Liver (tissue), 9 donors: ENCODE results near the gene ANKRD44. TPM values are rescaled to one million over a fixed set of nuclear protein-coding genes. Genes with fewer than 3 reads are reported as not detected.

ENCODE experiments used
- DNase-seq: peaks from one replicate; pipeline ENCODE4 v3.0.0-alpha.2; 2017; ENCODE audit warnings: low spot score
- H3K27ac ChIP-seq, 2 donors: one replicate each; pipeline ENCODE4 v1.7.0; 2013; ENCODE audit warnings: inconsistent platforms in 2 of 2, low read length in 2 of 2, control low read depth in 1 of 2, low read depth in 1 of 2, mild to moderate bottlenecking in 1 of 2
- H3K27me3 ChIP-seq, 4 donors: one replicate each; pipeline versions ENCODE4 v1.6.1 to v1.7.0; 2013; ENCODE audit warnings: low read length in 3 of 4, inconsistent platforms in 1 of 4, mild to moderate bottlenecking in 1 of 4, moderate library complexity in 1 of 4; ENCODE audit not compliant: control insufficient read depth in 4 of 4, insufficient read depth in 4 of 4
- H3K36me3 ChIP-seq, 4 donors: one replicate each; pipeline versions ENCODE4 v1.6.1 to v1.7.0; 2013; ENCODE audit warnings: low read length in 3 of 4, mild to moderate bottlenecking in 3 of 4, low read depth in 1 of 4, moderate library complexity in 1 of 4; ENCODE audit not compliant: control insufficient read depth in 4 of 4, insufficient read depth in 3 of 4
- H3K4me1 ChIP-seq, 4 donors: one replicate each; pipeline versions ENCODE4 v1.6.1 to v1.7.0; 2013; ENCODE audit warnings: low read length in 3 of 4, mild to moderate bottlenecking in 3 of 4, moderate library complexity in 1 of 4; ENCODE audit not compliant: control insufficient read depth in 4 of 4, insufficient read depth in 4 of 4
- H3K4me3 ChIP-seq, 3 donors: one replicate each; pipeline versions ENCODE4 v1.6.1 to v1.7.0; 2013; ENCODE audit warnings: low read length in 3 of 3, control low read depth in 1 of 3, low read depth in 1 of 3, mild to moderate bottlenecking in 1 of 3
- H3K9ac ChIP-seq, 2 donors: one replicate each; pipeline ENCODE4 v1.7.0; 2013; ENCODE audit warnings: low read length in 2 of 2, mild to moderate bottlenecking in 2 of 2, moderate library complexity in 2 of 2, control low read depth in 1 of 2, low read depth in 1 of 2
- H3K9me3 ChIP-seq, 4 donors: one replicate each; pipeline versions ENCODE4 v1.6.1 to v1.7.0; 2013; ENCODE audit warnings: low read length in 3 of 4; ENCODE audit not compliant: control insufficient read depth in 4 of 4
- EGR1 ChIP-seq, 2 donors: IDR thresholded peaks; 2 replicates each; pipeline ENCODE4 v1.6.1; 2016 to 2018; ENCODE audit warnings: antibody characterized with exemption in 2 of 2, low read depth in 2 of 2
- FOXA2 ChIP-seq: IDR thresholded peaks from 2 replicates; pipeline ENCODE4 v1.6.1; 2016; ENCODE audit warnings: antibody characterized with exemption
- GABPA ChIP-seq, 2 donors: IDR thresholded peaks in 1 of 2; conservative IDR thresholded peaks in 1 of 2; 2 replicates each; pipeline ENCODE4 v1.6.1; 2016; ENCODE audit warnings: antibody characterized with exemption in 2 of 2, mild to moderate bottlenecking in 1 of 2, moderate library complexity in 1 of 2
- HNF4A ChIP-seq, 2 donors: conservative IDR thresholded peaks; 2 replicates each; pipeline ENCODE4 v1.6.1; 2016; ENCODE audit warnings: antibody characterized with exemption in 2 of 2, mild to moderate bottlenecking in 2 of 2
- HNF4G ChIP-seq: IDR thresholded peaks from 2 replicates; pipeline ENCODE4 v1.6.1; 2016; ENCODE audit warnings: antibody characterized with exemption
- JUND ChIP-seq, 2 donors: IDR thresholded peaks; 2 replicates each; pipeline ENCODE4 v1.6.1; 2016; ENCODE audit warnings: antibody characterized with exemption in 2 of 2
- NR2F2 ChIP-seq: IDR thresholded peaks from 2 replicates; pipeline ENCODE4 v1.6.1; 2016; ENCODE audit warnings: antibody characterized with exemption
- RAD21 ChIP-seq, 2 donors: IDR thresholded peaks; 2 replicates each; pipeline ENCODE4 v1.6.1; 2016; ENCODE audit warnings: antibody characterized with exemption in 2 of 2, mild to moderate bottlenecking in 2 of 2
- RXRA ChIP-seq, 2 donors: IDR thresholded peaks; 2 replicates each; pipeline ENCODE4 v1.6.1; 2017 to 2018; ENCODE audit warnings: antibody characterized with exemption in 2 of 2, mild to moderate bottlenecking in 1 of 2
- SP1 ChIP-seq: IDR thresholded peaks from 2 replicates; pipeline ENCODE4 v1.6.1; 2018; ENCODE audit warnings: antibody characterized with exemption, mild to moderate bottlenecking
- TAF1 ChIP-seq: conservative IDR thresholded peaks from 2 replicates; pipeline ENCODE4 v1.6.1; 2016; ENCODE audit warnings: antibody characterized with exemption, mild to moderate bottlenecking
- WGBS: extraction: QIAGEN DNeasy Blood & Tissue Kit; methylation state at CpG from one replicate; pipeline ENCODE4 v1.1.7; 2013; 5-methylcytosine and 5-hydroxymethylcytosine counted together
- polyA plus RNA-seq, 2 donors: library from polyadenylated mRNA; stranded (reverse) in 1 of 2; unstranded in 1 of 2; fragments of 200-250 nt in 1 of 2; fragments of >200 nt in 1 of 2; fragmentation: Nextera tagmentation in 1 of 2; extraction: Ambion mirVana in 1 of 2; gene quantifications; one replicate each; pipeline versions ENCODE4 v1.2.1 to v1.2.3, GENCODE V29; 2013 to 2015
- total RNA-seq, 2 donors: library from RNA; depleted of rRNA; stranded (reverse); fragments of >200 nt; gene quantifications; one replicate each; pipeline ENCODE4 v1.2.3, GENCODE V29; 2014
- TF ChIP-seq, protein P1 (sequence below): IDR thresholded peaks from 2 replicates; pipeline ENCODE4 v1.6.1; 2016; ENCODE audit warnings: antibody characterized with exemption, mild to moderate bottlenecking
- TF ChIP-seq, protein P2 (sequence below): IDR thresholded peaks from 2 replicates; pipeline ENCODE4 v1.6.1; 2016; ENCODE audit warnings: antibody characterized with exemption
- TF ChIP-seq, protein P3 (sequence below): IDR thresholded peaks from 2 replicates; pipeline ENCODE4 v1.6.1; 2016; ENCODE audit warnings: antibody characterized with exemption
- TF ChIP-seq, protein P4 (sequence below): IDR thresholded peaks from 2 replicates; pipeline ENCODE4 v1.6.1; 2016; ENCODE audit warnings: antibody characterized with exemption
- TF ChIP-seq, protein P5 (sequence below): fragments of 150-350 bp; IDR thresholded peaks from 2 replicates; pipeline ENCODE4 v1.5.1; 2017; ENCODE audit warnings: improper control_type of control experiment, low read depth, low read length; ENCODE audit not compliant: missing input control
- donor health status: healthy.
- donor health status: healthy.
- donor health status: healthy.
- donor health status: healthy.
- donor health status: healthy.

Gene ANKRD44
- total and polyA plus RNA-seq, 4 donors: 3.8 to 18.2 (median 6.8) TPM

DNA sequence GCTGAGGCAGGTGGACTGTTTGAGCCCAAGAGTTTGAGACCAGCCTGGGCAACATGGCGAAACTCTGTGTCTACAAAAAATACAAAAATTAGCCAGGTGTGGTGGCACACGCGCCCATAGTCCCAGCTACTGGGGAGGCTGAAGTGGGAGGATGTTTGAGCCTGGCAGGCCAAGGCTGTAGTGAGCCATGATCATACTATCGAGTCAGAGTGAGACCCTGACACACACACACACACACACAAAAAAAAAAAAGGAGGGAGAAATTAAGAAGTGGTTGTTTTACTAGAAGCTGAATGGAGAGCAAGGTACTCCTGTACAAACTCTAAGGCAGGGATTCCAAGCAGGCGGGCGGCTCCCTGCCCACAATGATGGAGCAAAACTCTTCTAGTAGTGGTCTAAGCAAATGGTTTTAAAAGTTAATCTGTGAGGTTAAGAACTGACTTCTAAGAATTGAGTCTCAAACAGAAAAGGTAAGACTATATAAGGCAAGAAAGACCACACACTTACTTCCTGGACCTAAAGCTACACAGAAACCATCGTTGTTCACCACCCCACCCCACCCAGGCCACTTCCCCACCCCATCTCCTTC is 2.6 kb downstream of the ANKRD44 start:
- H3K9me3 ChIP-seq: no peaks in the 10 kb centered on the region
- no peaks in the 10 kb centered on the region for H3K36me3 ChIP-seq
- H3K27ac ChIP-seq: peak overlapping the region; percentile 25 to 43
- no peak for DNase-seq
- peaks cover 0 to 2% (median 0%) of the 10 kb centered on the region in 4 donors for H3K4me1 ChIP-seq
- H3K4me3 ChIP-seq: no peak overlapping the region
- no peaks in the 10 kb centered on the region for H3K27me3 ChIP-seq
- no peak for TF ChIP-seq SP1
- no peak for TF ChIP-seq RAD21 (IDR thresholded peaks at IDR 0.05)
- TF ChIP-seq, protein P1, sequence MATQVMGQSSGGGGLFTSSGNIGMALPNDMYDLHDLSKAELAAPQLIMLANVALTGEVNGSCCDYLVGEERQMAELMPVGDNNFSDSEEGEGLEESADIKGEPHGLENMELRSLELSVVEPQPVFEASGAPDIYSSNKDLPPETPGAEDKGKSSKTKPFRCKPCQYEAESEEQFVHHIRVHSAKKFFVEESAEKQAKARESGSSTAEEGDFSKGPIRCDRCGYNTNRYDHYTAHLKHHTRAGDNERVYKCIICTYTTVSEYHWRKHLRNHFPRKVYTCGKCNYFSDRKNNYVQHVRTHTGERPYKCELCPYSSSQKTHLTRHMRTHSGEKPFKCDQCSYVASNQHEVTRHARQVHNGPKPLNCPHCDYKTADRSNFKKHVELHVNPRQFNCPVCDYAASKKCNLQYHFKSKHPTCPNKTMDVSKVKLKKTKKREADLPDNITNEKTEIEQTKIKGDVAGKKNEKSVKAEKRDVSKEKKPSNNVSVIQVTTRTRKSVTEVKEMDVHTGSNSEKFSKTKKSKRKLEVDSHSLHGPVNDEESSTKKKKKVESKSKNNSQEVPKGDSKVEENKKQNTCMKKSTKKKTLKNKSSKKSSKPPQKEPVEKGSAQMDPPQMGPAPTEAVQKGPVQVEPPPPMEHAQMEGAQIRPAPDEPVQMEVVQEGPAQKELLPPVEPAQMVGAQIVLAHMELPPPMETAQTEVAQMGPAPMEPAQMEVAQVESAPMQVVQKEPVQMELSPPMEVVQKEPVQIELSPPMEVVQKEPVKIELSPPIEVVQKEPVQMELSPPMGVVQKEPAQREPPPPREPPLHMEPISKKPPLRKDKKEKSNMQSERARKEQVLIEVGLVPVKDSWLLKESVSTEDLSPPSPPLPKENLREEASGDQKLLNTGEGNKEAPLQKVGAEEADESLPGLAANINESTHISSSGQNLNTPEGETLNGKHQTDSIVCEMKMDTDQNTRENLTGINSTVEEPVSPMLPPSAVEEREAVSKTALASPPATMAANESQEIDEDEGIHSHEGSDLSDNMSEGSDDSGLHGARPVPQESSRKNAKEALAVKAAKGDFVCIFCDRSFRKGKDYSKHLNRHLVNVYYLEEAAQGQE: no peak
- TF ChIP-seq GABPA (IDR thresholded peaks at IDR 0.05 in 1 of 2, conservative IDR thresholded peaks at IDR 0.05 in 1 of 2): no peak
- no peak for TF ChIP-seq RXRA (IDR thresholded peaks at IDR 0.05)
- TF ChIP-seq FOXA2: no peak
- TF ChIP-seq HNF4A (conservative IDR thresholded peaks at IDR 0.05): no peak
- 86% methylated on average over 7 of the region's 7 CpGs for WGBS
- H3K9ac ChIP-seq: no peak overlapping the region

DNA sequence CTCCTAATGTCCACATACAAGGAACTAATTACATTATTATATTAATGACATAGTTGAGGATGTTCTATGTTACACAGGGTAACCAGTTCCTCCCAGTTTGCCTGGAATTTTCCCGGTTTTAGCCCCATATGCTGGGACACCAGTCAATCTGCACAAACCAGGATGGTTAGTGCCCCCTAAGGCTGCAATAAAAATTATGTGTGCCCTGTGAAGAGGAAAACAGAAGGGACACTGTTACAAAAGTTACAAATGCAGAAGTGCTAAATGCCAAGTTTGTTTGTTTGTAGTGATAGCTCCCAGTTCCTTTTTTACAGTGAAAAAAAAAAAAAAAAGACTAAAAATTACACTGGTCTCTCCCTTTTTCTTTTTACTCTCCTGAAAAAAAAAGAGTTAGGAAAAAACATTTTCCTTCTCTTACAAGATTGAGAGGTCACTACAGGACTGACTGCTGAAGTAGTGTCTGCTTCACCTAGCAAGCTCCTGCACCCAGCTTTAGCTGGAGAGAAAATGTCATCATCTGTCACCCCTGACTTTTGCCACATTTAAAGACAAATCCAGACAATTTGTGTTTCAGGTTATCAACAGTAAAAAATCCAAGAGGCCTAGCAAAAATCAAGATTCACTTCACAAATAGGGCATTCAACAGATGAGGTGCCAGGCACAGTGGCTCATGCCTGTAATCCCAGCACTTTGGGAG is 3.2 kb downstream of the ANKRD44 start:
- H3K4me3 ChIP-seq: no peak overlapping the region
- peak overlapping the region; percentile 25 to 43 for H3K27ac ChIP-seq
- TF ChIP-seq, protein P2, sequence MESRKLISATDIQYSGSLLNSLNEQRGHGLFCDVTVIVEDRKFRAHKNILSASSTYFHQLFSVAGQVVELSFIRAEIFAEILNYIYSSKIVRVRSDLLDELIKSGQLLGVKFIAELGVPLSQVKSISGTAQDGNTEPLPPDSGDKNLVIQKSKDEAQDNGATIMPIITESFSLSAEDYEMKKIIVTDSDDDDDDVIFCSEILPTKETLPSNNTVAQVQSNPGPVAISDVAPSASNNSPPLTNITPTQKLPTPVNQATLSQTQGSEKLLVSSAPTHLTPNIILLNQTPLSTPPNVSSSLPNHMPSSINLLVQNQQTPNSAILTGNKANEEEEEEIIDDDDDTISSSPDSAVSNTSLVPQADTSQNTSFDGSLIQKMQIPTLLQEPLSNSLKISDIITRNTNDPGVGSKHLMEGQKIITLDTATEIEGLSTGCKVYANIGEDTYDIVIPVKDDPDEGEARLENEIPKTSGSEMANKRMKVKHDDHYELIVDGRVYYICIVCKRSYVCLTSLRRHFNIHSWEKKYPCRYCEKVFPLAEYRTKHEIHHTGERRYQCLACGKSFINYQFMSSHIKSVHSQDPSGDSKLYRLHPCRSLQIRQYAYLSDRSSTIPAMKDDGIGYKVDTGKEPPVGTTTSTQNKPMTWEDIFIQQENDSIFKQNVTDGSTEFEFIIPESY: no peak
- TF ChIP-seq HNF4G: no peak
- TF ChIP-seq, protein P3, sequence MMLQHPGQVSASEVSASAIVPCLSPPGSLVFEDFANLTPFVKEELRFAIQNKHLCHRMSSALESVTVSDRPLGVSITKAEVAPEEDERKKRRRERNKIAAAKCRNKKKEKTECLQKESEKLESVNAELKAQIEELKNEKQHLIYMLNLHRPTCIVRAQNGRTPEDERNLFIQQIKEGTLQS: no peak
- TF ChIP-seq, protein P4, sequence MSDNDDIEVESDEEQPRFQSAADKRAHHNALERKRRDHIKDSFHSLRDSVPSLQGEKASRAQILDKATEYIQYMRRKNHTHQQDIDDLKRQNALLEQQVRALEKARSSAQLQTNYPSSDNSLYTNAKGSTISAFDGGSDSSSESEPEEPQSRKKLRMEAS: no peak
- no peak for TF ChIP-seq FOXA2
- TF ChIP-seq EGR1 (IDR thresholded peaks at IDR 0.05; ENCODE audit: low read depth in 2 of 2): no peak
- no peak for TF ChIP-seq TAF1
- TF ChIP-seq, protein P5, sequence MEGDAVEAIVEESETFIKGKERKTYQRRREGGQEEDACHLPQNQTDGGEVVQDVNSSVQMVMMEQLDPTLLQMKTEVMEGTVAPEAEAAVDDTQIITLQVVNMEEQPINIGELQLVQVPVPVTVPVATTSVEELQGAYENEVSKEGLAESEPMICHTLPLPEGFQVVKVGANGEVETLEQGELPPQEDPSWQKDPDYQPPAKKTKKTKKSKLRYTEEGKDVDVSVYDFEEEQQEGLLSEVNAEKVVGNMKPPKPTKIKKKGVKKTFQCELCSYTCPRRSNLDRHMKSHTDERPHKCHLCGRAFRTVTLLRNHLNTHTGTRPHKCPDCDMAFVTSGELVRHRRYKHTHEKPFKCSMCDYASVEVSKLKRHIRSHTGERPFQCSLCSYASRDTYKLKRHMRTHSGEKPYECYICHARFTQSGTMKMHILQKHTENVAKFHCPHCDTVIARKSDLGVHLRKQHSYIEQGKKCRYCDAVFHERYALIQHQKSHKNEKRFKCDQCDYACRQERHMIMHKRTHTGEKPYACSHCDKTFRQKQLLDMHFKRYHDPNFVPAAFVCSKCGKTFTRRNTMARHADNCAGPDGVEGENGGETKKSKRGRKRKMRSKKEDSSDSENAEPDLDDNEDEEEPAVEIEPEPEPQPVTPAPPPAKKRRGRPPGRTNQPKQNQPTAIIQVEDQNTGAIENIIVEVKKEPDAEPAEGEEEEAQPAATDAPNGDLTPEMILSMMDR: no peak
- TF ChIP-seq JUND (IDR thresholded peaks at IDR 0.05): no peak
- TF ChIP-seq NR2F2: no peak
- TF ChIP-seq, protein P1: no peak
- TF ChIP-seq SP1: no peak
- WGBS: 74% methylated on average over 1 of the region's 1 CpG
- H3K9me3 ChIP-seq: no peaks in the 10 kb centered on the region
- no peak for DNase-seq
- peak overlapping the region in 1 of 2 donors; percentile 39 for H3K9ac ChIP-seq
- H3K4me1 ChIP-seq: peaks cover 0 to 2% (median 0%) of the 10 kb centered on the region in 4 donors
- no peaks in the 10 kb centered on the region for H3K27me3 ChIP-seq
- no peaks in the 10 kb centered on the region for H3K36me3 ChIP-seq
